Measurements from ENCODE around the gene CNTNAP2.

DNA sequence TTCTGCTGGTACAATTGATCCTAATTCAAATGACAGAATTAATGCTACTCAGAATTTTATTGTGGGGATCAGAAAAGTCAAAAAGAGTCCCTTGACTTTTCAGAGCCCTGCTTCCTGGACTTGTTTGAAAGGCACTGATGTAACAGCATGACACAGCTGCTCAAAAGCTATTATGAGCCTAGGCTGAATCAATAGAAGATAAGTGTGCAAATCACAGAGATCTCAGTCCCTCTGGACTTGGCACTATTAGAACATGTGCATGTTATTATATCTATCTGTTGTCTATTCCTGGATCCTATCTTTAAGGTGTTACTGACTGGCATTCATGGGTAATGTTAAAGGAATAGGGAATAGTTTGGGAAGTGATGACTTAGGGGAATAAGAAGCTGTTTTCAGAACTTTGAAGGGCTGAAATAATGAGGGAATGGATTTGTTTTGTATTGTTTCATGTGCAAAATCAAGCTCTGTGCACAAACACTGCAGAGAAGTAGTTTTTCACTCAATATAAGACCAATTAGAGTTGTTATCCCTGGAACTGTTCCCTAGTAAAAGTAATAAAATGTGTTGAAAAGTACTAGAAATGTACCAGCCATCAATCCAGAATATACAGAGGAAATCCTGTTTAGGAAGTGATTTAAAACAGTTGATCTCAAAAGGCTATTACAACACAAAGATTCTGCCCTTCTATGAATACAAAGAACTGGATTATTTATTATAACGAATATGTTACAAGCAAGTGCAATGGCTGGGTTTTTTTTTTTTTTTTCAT, 1659.1 kb downstream of the CNTNAP2 start:
- TF ChIP-seq, protein P1, sequence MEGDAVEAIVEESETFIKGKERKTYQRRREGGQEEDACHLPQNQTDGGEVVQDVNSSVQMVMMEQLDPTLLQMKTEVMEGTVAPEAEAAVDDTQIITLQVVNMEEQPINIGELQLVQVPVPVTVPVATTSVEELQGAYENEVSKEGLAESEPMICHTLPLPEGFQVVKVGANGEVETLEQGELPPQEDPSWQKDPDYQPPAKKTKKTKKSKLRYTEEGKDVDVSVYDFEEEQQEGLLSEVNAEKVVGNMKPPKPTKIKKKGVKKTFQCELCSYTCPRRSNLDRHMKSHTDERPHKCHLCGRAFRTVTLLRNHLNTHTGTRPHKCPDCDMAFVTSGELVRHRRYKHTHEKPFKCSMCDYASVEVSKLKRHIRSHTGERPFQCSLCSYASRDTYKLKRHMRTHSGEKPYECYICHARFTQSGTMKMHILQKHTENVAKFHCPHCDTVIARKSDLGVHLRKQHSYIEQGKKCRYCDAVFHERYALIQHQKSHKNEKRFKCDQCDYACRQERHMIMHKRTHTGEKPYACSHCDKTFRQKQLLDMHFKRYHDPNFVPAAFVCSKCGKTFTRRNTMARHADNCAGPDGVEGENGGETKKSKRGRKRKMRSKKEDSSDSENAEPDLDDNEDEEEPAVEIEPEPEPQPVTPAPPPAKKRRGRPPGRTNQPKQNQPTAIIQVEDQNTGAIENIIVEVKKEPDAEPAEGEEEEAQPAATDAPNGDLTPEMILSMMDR (conservative IDR thresholded peaks at IDR 0.05; ENCODE audit: low read depth, low read length): no peak
- TF ChIP-seq POLR2A (IDR thresholded peaks at IDR 0.05; ENCODE audit: low read depth, low read length) (no peak), CEBPB (IDR thresholded peaks at IDR 0.05; ENCODE audit: low read depth, low read length) (no peak), RAD21 (IDR thresholded peaks at IDR 0.05; ENCODE audit: low read length) (no peak), FOS (IDR thresholded peaks at IDR 0.05; ENCODE audit: low read depth, low read length) (no peak), MXI1 (IDR thresholded peaks at IDR 0.05; ENCODE audit: borderline replicate concordance, low read depth, low read length) (no peak), NFE2L2 (IDR thresholded peaks at IDR 0.05; ENCODE audit: low read depth, low read length) (no peak)
